ENCODE measurements around the gene INHA.

- TF ChIP-seq CTCF (conservative IDR thresholded peaks at IDR 0.05; ENCODE audit: low read depth, low read length) = no peak
- no peak for TF ChIP-seq EZH2 (IDR thresholded peaks at IDR 0.05; ENCODE audit: low read length, unreplicated experiment)
Measured at GRCh38 chr2:219620546-219620945, 48.4 kb downstream of the INHA start.
